Tibial nerve (tissue), 4 donors: ENCODE measurements around the gene PSENEN. TPM values are rescaled to one million over a fixed set of nuclear protein-coding genes. Genes with fewer than 3 reads are reported as not detected.
A peak's percentile ranks its signal among the peaks of the same experiment; 100 is the strongest.

Experiments
- DNase-seq, 2 donors: peaks; one replicate each; pipeline ENCODE4 v3.0.0-alpha.2; 2019; ENCODE audit warnings: low spot score in 2 of 2
- H3K27ac ChIP-seq, 4 donors: fragments of 200-600 bp; sonication (generic) in 3 of 4; one replicate each; pipeline ENCODE4 v1.5.1; 2017 to 2019; ENCODE audit warnings: mild to moderate bottlenecking in 1 of 4
- H3K27me3 ChIP-seq, 2 donors: fragments of 200-600 bp; sonication (generic) in 1 of 2; one replicate each; pipeline versions ENCODE4 v1.5.1 to v1.6.0; 2017 to 2019
- H3K36me3 ChIP-seq, 3 donors: fragments of 200-600 bp; sonication (generic); one replicate each; pipeline ENCODE4 v1.5.1; 2018 to 2019
- H3K4me1 ChIP-seq, 4 donors: fragments of 200-600 bp; sonication (generic) in 3 of 4; one replicate each; pipeline ENCODE4 v1.5.1; 2017 to 2019
- H3K4me3 ChIP-seq, 4 donors: fragments of 200-600 bp; sonication (generic) in 3 of 4; one replicate each; pipeline ENCODE4 v1.5.1; 2017 to 2019; ENCODE audit warnings: mild to moderate bottlenecking in 1 of 4, moderate library complexity in 1 of 4
- H3K9me3 ChIP-seq, 4 donors: fragments of 200-600 bp; sonication (generic) in 3 of 4; one replicate each; pipeline ENCODE4 v1.5.1; 2017 to 2019
- EP300 ChIP-seq, 2 donors: sonication (generic); formaldehyde crosslinking; IDR thresholded peaks; one replicate each; pipeline ENCODE4 v1.6.1; 2017; ENCODE audit warnings: antibody characterized with exemption in 2 of 2, mild to moderate bottlenecking in 1 of 2
- POLR2A ChIP-seq, 2 donors: fragments of 450-650 bp; IDR thresholded peaks; one replicate each; pipeline ENCODE4 v1.6.1; 2017; ENCODE audit warnings: antibody characterized with exemption in 2 of 2, mild to moderate bottlenecking in 2 of 2, moderate library complexity in 2 of 2
- WGBS, 2 donors: methylation state at CpG; one replicate each; pipeline ENCODE4 v1.1.5; 2018; 5-methylcytosine and 5-hydroxymethylcytosine counted together
- total RNA-seq, 4 donors: library from RNA; depleted of rRNA; stranded (reverse); fragments of >200 nt; gene quantifications; one replicate each; pipeline ENCODE4 v1.1.0, GENCODE V29; 2016
- TF ChIP-seq, protein P1 (sequence below), 5 experiments: fragments of 200-600 bp in 3 of 5; fragments of 450-650 bp in 2 of 5; sonication (generic) in 3 of 5; IDR thresholded peaks; one replicate each; pipeline ENCODE4 v1.5.1; 2016 to 2019; ENCODE audit warnings: antibody characterized with exemption in 5 of 5, mild to moderate bottlenecking in 3 of 5, moderate library complexity in 2 of 5

The PSENEN gene
- total RNA-seq, 4 donors from 2014 or later, result 33.1 to 46.7 (median 40.3) TPM

GRCh38 chr19:35775298-35776101 lies 30.0 kb downstream of the PSENEN start, which contains the start of gene ARHGAP33:
Gene ARHGAP33, plus strand, starts transcription at chr19:35775564. Its CDS starts 95 bp downstream, at chr19:35775659.
- WGBS, 2 donors, result 0 to 2% methylated on average over 25 to 31 of the region's 82 CpGs
- Histone ChIP-seq H3K27me3 (no peaks in the 10 kb centered on the region), H3K9me3 (no peaks in the 10 kb centered on the region), H3K4me3 (peak within 1 kb of the TSS; percentile 82 to 98 (median 88)), H3K27ac (peak within 1 kb of the TSS in 3 of 4 donors; percentile 60 to 87 (median 63)), H3K4me1 (peaks cover 0 to 30% (median 19%) of the 10 kb centered on the region in 4 donors), H3K36me3 (peaks cover 0 to 32% (median 0%) of the 10 kb centered on the region in 3 donors)
- peak in 1 of 2 donors; percentile 24 for TF ChIP-seq POLR2A (IDR thresholded peaks at IDR 0.05)
- no peak for TF ChIP-seq EP300 (IDR thresholded peaks at IDR 0.05)
- TF ChIP-seq, protein P1, sequence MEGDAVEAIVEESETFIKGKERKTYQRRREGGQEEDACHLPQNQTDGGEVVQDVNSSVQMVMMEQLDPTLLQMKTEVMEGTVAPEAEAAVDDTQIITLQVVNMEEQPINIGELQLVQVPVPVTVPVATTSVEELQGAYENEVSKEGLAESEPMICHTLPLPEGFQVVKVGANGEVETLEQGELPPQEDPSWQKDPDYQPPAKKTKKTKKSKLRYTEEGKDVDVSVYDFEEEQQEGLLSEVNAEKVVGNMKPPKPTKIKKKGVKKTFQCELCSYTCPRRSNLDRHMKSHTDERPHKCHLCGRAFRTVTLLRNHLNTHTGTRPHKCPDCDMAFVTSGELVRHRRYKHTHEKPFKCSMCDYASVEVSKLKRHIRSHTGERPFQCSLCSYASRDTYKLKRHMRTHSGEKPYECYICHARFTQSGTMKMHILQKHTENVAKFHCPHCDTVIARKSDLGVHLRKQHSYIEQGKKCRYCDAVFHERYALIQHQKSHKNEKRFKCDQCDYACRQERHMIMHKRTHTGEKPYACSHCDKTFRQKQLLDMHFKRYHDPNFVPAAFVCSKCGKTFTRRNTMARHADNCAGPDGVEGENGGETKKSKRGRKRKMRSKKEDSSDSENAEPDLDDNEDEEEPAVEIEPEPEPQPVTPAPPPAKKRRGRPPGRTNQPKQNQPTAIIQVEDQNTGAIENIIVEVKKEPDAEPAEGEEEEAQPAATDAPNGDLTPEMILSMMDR (IDR thresholded peaks at IDR 0.05), result peak in 1 of 5 experiments; percentile 17
- peak; percentile 99 to 100 for DNase-seq

- no peak for DNase-seq
Observed at GRCh38 chr19:35776102-35776788, 30.8 kb downstream of the PSENEN start.

GRCh38 chr19:35777086-35777841 lies 31.8 kb downstream of the PSENEN start:
- no peaks in the 10 kb centered on the region for H3K9me3 ChIP-seq
- H3K4me3 ChIP-seq, result no peak overlapping the region
- peak overlapping the region in 2 of 4 donors; percentile 9 to 87 for H3K27ac ChIP-seq
- peaks cover 0 to 30% (median 19%) of the 10 kb centered on the region in 4 donors for H3K4me1 ChIP-seq
- no peak for DNase-seq
- TF ChIP-seq EP300 (IDR thresholded peaks at IDR 0.05) (no peak), POLR2A (IDR thresholded peaks at IDR 0.05) (no peak)
- TF ChIP-seq, protein P1 (IDR thresholded peaks at IDR 0.05), result no peak
- no peaks in the 10 kb centered on the region for H3K27me3 ChIP-seq
- H3K36me3 ChIP-seq, result peaks cover 0 to 49% (median 0%) of the 10 kb centered on the region in 3 donors
- 34 to 47% methylated on average over 18 to 19 of the region's 19 CpGs for WGBS, 2 donors

More at GRCh38 chr19:35776102-35776788, 30.8 kb downstream of the PSENEN start:
- TF ChIP-seq, protein P1 (IDR thresholded peaks at IDR 0.05), result no peak
- TF ChIP-seq POLR2A (IDR thresholded peaks at IDR 0.05) (no peak), EP300 (IDR thresholded peaks at IDR 0.05) (no peak)
- Histone ChIP-seq H3K36me3 (peaks cover 0 to 39% (median 0%) of the 10 kb centered on the region in 3 donors), H3K27ac (peak overlapping the region in 3 of 4 donors; percentile 60 to 87 (median 63)), H3K4me3 (peak overlapping the region; percentile 82 to 98 (median 88)), H3K9me3 (no peaks in the 10 kb centered on the region), H3K4me1 (peaks cover 0 to 30% (median 19%) of the 10 kb centered on the region in 4 donors), H3K27me3 (no peaks in the 10 kb centered on the region)
- WGBS, 2 donors, result 36 to 42% methylated on average over 13 of the region's 13 CpGs

DNA sequence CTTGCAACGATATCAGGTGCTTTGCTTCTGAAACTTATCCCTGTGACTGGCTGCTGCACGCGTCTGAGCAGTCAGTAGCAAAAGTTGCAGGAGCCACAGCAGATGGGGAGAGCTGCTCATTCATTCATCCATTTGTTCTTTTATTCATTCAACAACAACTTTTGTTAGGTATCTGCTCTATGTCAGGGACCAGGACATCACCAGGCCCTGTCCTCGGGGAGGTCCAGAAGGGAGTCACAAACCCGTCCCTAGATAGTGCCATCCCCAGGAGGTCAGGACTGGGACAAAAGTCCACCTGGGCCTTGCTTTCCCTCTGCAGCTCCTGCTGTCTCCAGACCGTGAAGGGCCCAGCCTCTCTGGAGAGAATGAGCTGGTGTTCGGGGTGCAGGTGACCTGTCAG lies 32.5 kb downstream of the PSENEN start:
- H3K9me3 ChIP-seq, result no peaks in the 10 kb centered on the region
- H3K27me3 ChIP-seq, result no peaks in the 10 kb centered on the region
- no peak overlapping the region for H3K4me3 ChIP-seq
- peaks cover 0 to 30% (median 19%) of the 10 kb centered on the region in 4 donors for H3K4me1 ChIP-seq
- H3K36me3 ChIP-seq, result peaks cover 0 to 56% (median 0%) of the 10 kb centered on the region in 3 donors
- no peak overlapping the region for H3K27ac ChIP-seq
- 77 to 87% methylated on average over 7 of the region's 7 CpGs for WGBS, 2 donors
- TF ChIP-seq, protein P1 (IDR thresholded peaks at IDR 0.05), result no peak
- no peak for TF ChIP-seq EP300 (IDR thresholded peaks at IDR 0.05)
- no peak for TF ChIP-seq POLR2A (IDR thresholded peaks at IDR 0.05)
- DNase-seq, result no peak
